ENCODE measurements around the gene EIF3K. TPM values are rescaled to one million over a fixed set of nuclear protein-coding genes. Genes with fewer than 3 reads are reported as not detected.
A peak's percentile ranks its signal among the peaks of the same experiment; 100 is the strongest.

Gene EIF3K
- total RNA-seq, 1 donor from 2014 or later: 56.1 TPM

DNA sequence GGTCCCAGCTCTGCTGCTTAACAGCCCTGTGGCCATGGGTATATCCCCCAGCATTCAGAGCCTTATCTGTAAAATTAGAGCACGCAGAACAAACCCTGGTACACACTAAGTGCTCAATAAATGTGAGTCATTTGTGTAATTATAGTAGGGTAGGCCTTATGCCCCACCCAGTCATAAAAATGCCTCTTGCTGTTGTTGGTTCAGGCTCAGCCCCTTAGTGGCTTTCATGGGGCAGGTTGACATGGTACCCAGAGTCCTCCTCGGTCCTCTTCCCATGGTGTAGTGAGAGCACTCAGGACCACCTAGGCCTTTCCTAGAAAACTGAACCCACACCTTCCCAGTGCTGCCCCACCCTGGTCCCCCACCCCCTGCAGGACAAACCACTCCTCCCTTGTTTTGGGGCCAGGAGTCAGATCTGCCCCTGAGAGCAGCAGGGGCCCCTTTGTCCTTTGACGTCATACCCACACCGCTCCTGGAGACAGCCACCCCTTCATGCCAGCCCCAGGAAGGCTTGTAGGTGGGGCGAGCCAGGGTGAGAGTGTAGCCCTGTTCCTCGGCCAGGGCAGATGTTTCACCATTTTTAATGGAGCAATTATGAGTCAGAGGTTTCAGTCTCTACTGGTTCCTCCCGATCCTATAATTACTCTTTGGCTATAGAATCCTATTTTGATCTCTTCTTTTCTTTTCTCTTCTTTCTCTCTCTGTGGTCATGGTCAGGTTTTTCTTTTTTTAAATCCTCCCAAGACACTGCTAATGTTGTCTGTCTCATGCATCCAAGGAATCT lies 65.3 kb downstream of the EIF3K start:
- peak; percentile 81 for DNase-seq (ENCODE audit: low spot score)

DNA sequence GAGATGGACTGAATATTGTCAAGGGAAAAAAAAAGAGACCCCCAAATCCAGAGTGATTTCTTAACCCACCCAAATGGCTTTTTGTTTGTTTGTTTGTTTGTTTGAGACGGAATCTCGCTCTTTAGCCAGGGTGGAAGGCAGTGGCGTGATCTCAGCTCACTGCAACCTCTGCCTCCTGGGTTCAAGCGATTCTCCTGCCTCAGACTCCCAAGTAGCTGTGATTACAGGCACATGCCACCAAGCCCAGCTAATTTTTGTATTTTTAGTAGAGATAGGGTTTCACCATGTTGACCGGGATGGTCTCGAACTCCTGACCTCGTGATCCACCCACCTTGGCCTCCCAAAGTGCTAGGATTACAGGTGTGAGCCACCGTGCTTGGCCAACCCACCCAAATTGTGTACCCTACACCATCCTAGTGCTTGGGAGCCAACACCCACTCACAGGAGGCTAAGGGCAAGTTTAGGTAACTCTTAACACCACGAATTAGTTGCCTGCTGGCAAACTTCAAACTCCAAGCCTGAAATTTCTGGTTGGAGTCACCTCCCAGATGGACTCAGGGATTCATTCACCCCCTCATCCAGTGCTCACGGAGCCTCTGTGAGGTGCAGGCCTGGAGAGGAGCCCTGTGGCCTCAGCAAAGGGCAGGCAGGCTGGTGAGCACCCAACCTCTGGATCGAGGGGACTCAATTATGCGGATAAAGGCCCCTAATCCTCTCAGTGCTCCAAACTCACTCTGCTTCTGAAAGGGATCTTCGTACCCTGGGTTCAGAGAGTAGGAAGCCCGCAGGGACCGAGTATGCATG lies 66.1 kb downstream of the EIF3K start:
- no peak for DNase-seq (ENCODE audit: low spot score)

DNA sequence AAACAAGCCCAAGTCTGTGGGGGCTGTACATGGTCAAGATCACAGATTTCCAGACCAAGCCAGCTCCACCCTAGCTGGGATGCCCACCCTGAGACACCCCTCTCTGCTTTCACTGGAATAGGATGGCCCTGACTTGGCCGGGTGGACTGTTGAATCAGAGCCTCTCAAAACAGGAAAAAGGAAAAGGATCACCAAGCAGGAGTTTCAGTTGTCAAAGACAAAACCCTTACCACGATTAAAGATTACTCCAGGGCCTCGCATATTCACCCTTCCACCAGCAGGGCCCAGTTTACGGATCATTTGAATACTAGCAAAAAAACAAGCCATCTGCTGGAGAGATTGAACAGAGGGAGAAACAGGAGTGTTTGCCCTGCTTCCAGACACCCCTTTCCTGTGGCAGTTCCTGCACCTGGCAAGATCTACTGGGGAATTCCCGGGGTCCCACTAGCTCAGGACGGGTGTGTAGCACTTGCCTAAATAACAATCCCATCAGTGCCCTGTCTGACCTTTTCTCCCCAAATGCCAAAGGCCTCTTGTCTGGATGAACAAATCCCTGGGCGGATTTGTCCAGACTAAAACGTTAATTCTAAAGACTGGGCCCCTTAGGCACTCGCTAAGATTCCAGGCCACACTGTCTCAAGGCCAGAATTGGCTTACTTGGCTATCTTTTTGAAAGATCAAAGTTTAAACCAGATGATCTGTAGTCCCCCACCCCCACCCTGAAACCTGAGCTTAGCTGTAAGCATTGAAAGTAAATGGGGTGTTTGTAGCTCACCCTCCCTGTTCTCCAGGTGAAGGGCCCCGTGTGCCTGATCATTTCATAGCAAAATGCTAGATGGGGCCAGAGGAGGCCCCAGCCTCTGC lies 66.9 kb downstream of the EIF3K start:
- peak; percentile 80 for DNase-seq (ENCODE audit: low spot score)

DNA sequence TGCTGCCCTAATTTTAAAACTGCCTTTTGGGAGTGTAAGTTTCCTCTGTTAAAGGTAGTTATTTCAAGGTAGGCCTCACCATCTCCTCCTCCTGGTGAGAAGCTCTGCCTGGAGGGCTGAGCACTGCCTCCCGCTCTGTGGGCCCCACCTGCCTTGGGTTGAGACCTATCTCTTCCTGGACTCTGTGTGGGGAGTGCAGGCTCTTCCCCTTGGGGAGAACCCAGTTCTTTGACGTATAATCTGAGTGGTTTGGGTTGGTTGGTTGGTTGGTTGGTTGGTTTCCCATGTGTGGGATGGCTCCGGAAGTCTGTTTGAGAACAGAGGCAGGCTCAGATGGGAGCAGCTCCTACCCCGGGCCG lies 67.5 kb downstream of the EIF3K start:
- no peak for DNase-seq (ENCODE audit: low spot score)

Other genes with a start within 250 kb of the EIF3K start
- gene PSMD8, start 244.6 kb upstream of the EIF3K start, total RNA-seq (ENCODE audit: insufficient read depth, low replicate concordance): 147 TPM
- gene GGN, start 231.2 kb upstream of the EIF3K start, total RNA-seq (ENCODE audit: insufficient read depth, low replicate concordance): not detected
- not detected for gene SPRED3, start 230.5 kb upstream of the EIF3K start, total RNA-seq (ENCODE audit: insufficient read depth, low replicate concordance)
- gene FAM98C, start 216.1 kb upstream of the EIF3K start, total RNA-seq (ENCODE audit: insufficient read depth, low replicate concordance): 6.7 TPM
- 0.96 TPM for gene RASGRP4, start 193.0 kb upstream of the EIF3K start, total RNA-seq (ENCODE audit: insufficient read depth, low replicate concordance)
- 1.4 TPM for gene RYR1, start 185.5 kb upstream of the EIF3K start, total RNA-seq (ENCODE audit: insufficient read depth, low replicate concordance)
- gene MAP4K1, start 1.2 kb upstream of the EIF3K start, total RNA-seq (ENCODE audit: insufficient read depth, low replicate concordance): 0.96 TPM
- 354 TPM for gene ACTN4, start 28.5 kb downstream of the EIF3K start, total RNA-seq (ENCODE audit: insufficient read depth, low replicate concordance)
- not detected for gene CAPN12, start 125.3 kb downstream of the EIF3K start, total RNA-seq (ENCODE audit: insufficient read depth, low replicate concordance)
- 4.3 TPM for gene LGALS7, start 154.3 kb downstream of the EIF3K start, total RNA-seq (ENCODE audit: insufficient read depth, low replicate concordance)
- gene LGALS7B, start 170.0 kb downstream of the EIF3K start, total RNA-seq (ENCODE audit: insufficient read depth, low replicate concordance): 139 TPM
- gene LGALS4, start 193.8 kb downstream of the EIF3K start, total RNA-seq (ENCODE audit: insufficient read depth, low replicate concordance): not detected
- gene ECH1, start 212.6 kb downstream of the EIF3K start, total RNA-seq (ENCODE audit: insufficient read depth, low replicate concordance): 16.1 TPM
- gene HNRNPL, start 230.8 kb downstream of the EIF3K start, total RNA-seq (ENCODE audit: insufficient read depth, low replicate concordance): 141 TPM